ENCODE results near the gene CEACAM3. TPM values are rescaled to one million over a fixed set of nuclear protein-coding genes. Genes with fewer than 3 reads are reported as not detected.

The CEACAM3 gene
- total and polyA plus RNA-seq, 2 of the 8 experiments (the other 6 are each of a cell fraction or from before 2014, with no cell fraction given) = not detected

DNA sequence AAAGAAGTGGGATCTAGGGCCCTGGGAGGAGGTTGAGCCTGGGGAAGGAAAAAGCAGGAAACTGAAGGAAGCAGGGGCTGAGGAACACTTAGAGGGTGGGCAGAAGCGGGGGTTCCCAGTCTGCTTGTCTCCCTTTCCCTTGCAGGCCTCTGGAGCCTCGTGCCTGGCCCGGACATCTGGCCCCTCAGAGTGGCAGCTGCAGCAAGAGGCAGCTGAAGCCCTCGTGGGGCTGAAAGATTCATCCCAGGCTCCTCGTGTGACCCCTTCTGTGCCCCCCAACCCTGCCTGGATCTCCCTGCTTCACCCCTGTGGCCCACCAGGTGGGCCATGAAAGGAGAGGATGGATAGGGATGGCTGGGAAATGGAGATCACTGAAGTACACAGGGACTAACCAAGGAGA lies 54.0 kb downstream of the CEACAM3 start:
- Histone ChIP-seq H3K4ac (replicated peaks; ENCODE audit: insufficient read length, low read depth, low read length) (no peak overlapping the region), H3K4me1 (replicated peaks in 1 of 4; ENCODE audit: control insufficient read depth in 3 of 4, insufficient read depth in 4 of 4, low read length in 3 of 4) (no peaks in the 10 kb centered on the region; a peak in 1 of 7 replicates), H4K5ac (ENCODE audit: insufficient read length, low read depth, low read length) (no peak overlapping the region), H3K79me2 (ENCODE audit: control insufficient read depth in 1 of 2, insufficient read depth in 2 of 2, low read length in 2 of 2) (no peaks in the 10 kb centered on the region), H3K27me3 (replicated peaks in 1 of 4; ENCODE audit: control insufficient read depth in 3 of 4, extremely low read depth in 1 of 4, insufficient read depth in 3 of 4, low read length in 3 of 4) (no peaks in the 10 kb centered on the region), H3K14ac (ENCODE audit: insufficient read length) (no peak overlapping the region), H3K4me2 (ENCODE audit: insufficient read depth in 1 of 2, low read depth in 2 of 2, low read length in 2 of 2) (no peak overlapping the region), H4K91ac (replicated peaks; ENCODE audit: insufficient read length, low read length) (no peak overlapping the region), H2BK12ac (ENCODE audit: low read depth, low read length) (no peak overlapping the region), H3K23me2 (ENCODE audit: low read depth, low read length) (no peaks in the 10 kb centered on the region), H3K9ac (replicated peaks in 1 of 4; ENCODE audit: extremely low read depth in 1 of 4, low read depth in 3 of 4, low read length in 3 of 4) (no peak overlapping the region), H3K27ac (ENCODE audit: low read depth, low read length) (no peak overlapping the region), H2AK5ac (ENCODE audit: low read depth, low read length) (no peak overlapping the region), H3K9me3 (ENCODE audit: insufficient read depth in 2 of 2, low read depth in 1 of 2, low read length in 1 of 2) (peaks cover 0 to 11% of the 10 kb centered on the region in 2 experiments; a peak in 2 of 4 replicates), H3K23ac (ENCODE audit: insufficient read length) (no peak overlapping the region), H3K18ac (ENCODE audit: extremely low read depth, low read length) (no peak overlapping the region), H4K20me1 (replicated peaks in 1 of 2; ENCODE audit: control insufficient read depth in 1 of 2, insufficient read depth in 2 of 2, low read length in 2 of 2) (no peaks in the 10 kb centered on the region), H2AFZ (ENCODE audit: low read length) (no peak overlapping the region), H2BK20ac (ENCODE audit: low read length) (no peak overlapping the region), H2BK5ac (ENCODE audit: low read depth, low read length) (no peak overlapping the region), H3K4me3 (ENCODE audit: extremely low read depth in 1 of 4, insufficient read depth in 2 of 4, low read depth in 3 of 4, low read length in 4 of 4) (no peak overlapping the region), H3K36me3 (ENCODE audit: control insufficient read depth in 2 of 4, insufficient read depth in 4 of 4, low read length in 3 of 4) (no peaks in the 10 kb centered on the region), H3K79me1 (ENCODE audit: low read depth, low read length) (no peaks in the 10 kb centered on the region), H3K56ac (replicated peaks; ENCODE audit: insufficient read length, low read depth, low read length) (no peak overlapping the region), H2BK15ac (ENCODE audit: low read length) (no peak overlapping the region), H4K8ac (ENCODE audit: extremely low read depth, insufficient read depth, low read length) (no peak overlapping the region), H2BK120ac (replicated peaks; ENCODE audit: low read depth, low read length) (no peak overlapping the region)
- ChIA-PET CTCF (ENCODE audit: partially characterized antibody) (interaction anchor here (1.4 to 6.3 kb wide), 3 partner anchors 9 to 58 kb away, joined by 6 to 31 read pairs (median 6); partner anchors contain the start of gene RPS19), POLR2A (ENCODE audit: partially characterized antibody) (interaction anchor here (0.6 to 4.1 kb wide), 5 partner anchors 10 to 411 kb away, joined by 3 to 31 read pairs (median 4); partner anchors contain the start of genes DMAC2 and RPS19)
- FAIRE-seq (no peak), DNase-seq (ENCODE audit: low read depth in 1 of 2, low spot score in 2 of 2) (no peak)
- WGBS, 2 experiments (ENCODE audit: extremely low coverage in 1 of 2, insufficient coverage in 1 of 2, insufficient read length in 1 of 2, insufficient replicate concordance in 2 of 2, low coverage in 1 of 2, low lambda C conversion rate in 2 of 2, missing lambda C conversion rate in 1 of 2) = 86% methylated on average over 5 of the region's 5 CpGs; no CpG with 5 or more reads in 1 of the 2 experiments
- TF ChIP-seq RFX5 (IDR thresholded peaks at IDR 0.05; ENCODE audit: borderline replicate concordance, low read depth, low read length) (no peak), KDM1A (IDR thresholded peaks at IDR 0.05; ENCODE audit: borderline replicate concordance, low read length) (no peak), SP1 (IDR thresholded peaks at IDR 0.05; ENCODE audit: low read depth, low read length) (no peak), RXRA (IDR thresholded peaks at IDR 0.05; ENCODE audit: insufficient read depth, low read depth, low read length) (no peak), JUND (IDR thresholded peaks at IDR 0.05; ENCODE audit: low read length) (no peak), TBP (IDR thresholded peaks at IDR 0.05; ENCODE audit: low read depth, low read length) (no peak)

Measured in H1 (cell line).